AG09319 (cell line): ENCODE results near the gene STARD4.

Source experiments
- DNase-seq: peaks from one replicate; pipeline ENCODE4 v3.0.0-alpha.2; 2010; ENCODE audit warnings: low read depth; ENCODE audit errors: extremely low read depth
- CTCF ChIP-seq: IDR thresholded peaks from 2 replicates; pipeline ENCODE4 v1.5.1; 2011; ENCODE audit warnings: low read depth, mild to moderate bottlenecking, inconsistent platforms, low read length, moderate library complexity

STARD4 gene

GRCh38 chr5:111512375-111513130, at the start of gene STARD4:
Gene STARD4, minus strand, starts transcription at chr5:111512535. Its CDS starts 5,102 bp downstream, at chr5:111507433.
- no peak for TF ChIP-seq CTCF
- DNase-seq = peak; percentile 88

- no peak for TF ChIP-seq CTCF
- no peak for DNase-seq
These were observed 47.3 kb upstream of the STARD4 start for GRCh38 chr5:111559680-111560079.

GRCh38 chr5:111557686-111558085, 45.4 kb upstream of the STARD4 start:
- no peak for DNase-seq
- TF ChIP-seq CTCF = no peak

- no peak for DNase-seq
- no peak for TF ChIP-seq CTCF
These were observed 44.8 kb upstream of the STARD4 start for GRCh38 chr5:111557111-111557510.

GRCh38 chr5:111556501-111556900, 44.2 kb upstream of the STARD4 start:
- TF ChIP-seq CTCF = no peak
- DNase-seq = no peak

- no peak for TF ChIP-seq CTCF
- no peak for DNase-seq
These were observed 43.4 kb upstream of the STARD4 start for GRCh38 chr5:111555760-111556159.

GRCh38 chr5:111553868-111554267, 41.5 kb upstream of the STARD4 start:
- DNase-seq = no peak
- no peak for TF ChIP-seq CTCF
